Lower leg skin (tissue), 4 donors: Measurements from ENCODE around the gene STOM. TPM values are rescaled to one million over a fixed set of nuclear protein-coding genes. Genes with fewer than 3 reads are reported as not detected.

ENCODE experiments used
- DNase-seq, 2 donors: peaks; one replicate each; pipeline ENCODE4 v3.0.0-alpha.2; 2019; ENCODE audit warnings: low spot score in 2 of 2
- H3K4me3 ChIP-seq: fragments of 200-600 bp; sonication (generic); 2 replicates; pipeline ENCODE4 v1.5.1; 2017; ENCODE audit warnings: mild to moderate bottlenecking, low read depth; ENCODE audit not compliant: poor library complexity, severe bottlenecking
- CTCF ChIP-seq, 3 donors: fragments of 450-650 bp; IDR thresholded peaks; one replicate each; pipeline ENCODE4 v1.5.1; 2016; ENCODE audit warnings: antibody characterized with exemption in 3 of 3, mild to moderate bottlenecking in 3 of 3, moderate library complexity in 2 of 3
- POLR2A ChIP-seq, 2 donors: fragments of 450-650 bp; IDR thresholded peaks; one replicate each; pipeline ENCODE4 v1.6.1; 2016 to 2017; ENCODE audit warnings: antibody characterized with exemption in 2 of 2, mild to moderate bottlenecking in 1 of 2, moderate library complexity in 1 of 2
- WGBS, 2 donors: methylation state at CpG; one replicate each; pipeline ENCODE4 v1.1.5; 2018; 5-methylcytosine and 5-hydroxymethylcytosine counted together
- intact Hi-C: fragments of 100-400 bp; cut with DNase I; formaldehyde crosslinking; loops from one replicate; pipeline ENCODE4 v1.15.0; 2023; ENCODE audit warnings: low total_unique reads
- total RNA-seq, 4 donors: library from RNA; depleted of rRNA; stranded (reverse); fragments of >200 nt; gene quantifications; one replicate each; pipeline ENCODE4 v1.1.0, GENCODE V29; 2016

STOM gene
- total RNA-seq, 4 donors from 2014 or later: 131 to 323 (median 208) TPM

DNA sequence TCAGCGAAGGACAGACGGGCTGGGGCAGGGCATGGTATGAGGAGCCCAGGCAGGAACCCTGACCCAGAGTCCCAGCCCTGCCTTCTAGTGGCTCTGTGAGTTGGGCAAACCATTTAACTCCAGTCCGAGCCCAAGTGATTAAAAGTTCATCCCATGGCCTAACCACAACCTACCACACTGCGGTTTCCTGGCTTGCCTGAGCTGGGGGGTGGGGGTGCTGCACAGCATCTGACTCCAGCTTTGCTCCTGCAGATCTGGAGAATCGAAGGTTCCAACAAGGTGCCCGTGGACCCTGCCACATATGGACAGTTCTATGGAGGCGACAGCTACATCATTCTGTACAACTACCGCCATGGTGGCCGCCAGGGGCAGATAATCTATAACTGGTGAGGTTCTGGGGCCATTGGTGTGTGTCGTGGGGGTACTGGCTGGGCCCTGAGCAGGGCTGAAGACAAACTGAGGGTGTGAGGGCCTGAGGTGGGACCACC is 49.0 kb downstream of the STOM start:
- intact Hi-C loops: loop anchor here (5.0 kb wide), 1 partner anchor 76 kb away; no protein-coding TSS in a partner anchor
- 90 to 91% methylated on average over 5 to 9 of the region's 10 CpGs for whole genome bisulfite sequencing, 2 donors
- peak in 1 of 2 donors; percentile 85 for DNase-seq
- TF ChIP-seq CTCF (IDR thresholded peaks at IDR 0.05) (no peak), POLR2A (IDR thresholded peaks at IDR 0.05) (no peak)
- H3K4me3 ChIP-seq: no peak overlapping the region

DNA sequence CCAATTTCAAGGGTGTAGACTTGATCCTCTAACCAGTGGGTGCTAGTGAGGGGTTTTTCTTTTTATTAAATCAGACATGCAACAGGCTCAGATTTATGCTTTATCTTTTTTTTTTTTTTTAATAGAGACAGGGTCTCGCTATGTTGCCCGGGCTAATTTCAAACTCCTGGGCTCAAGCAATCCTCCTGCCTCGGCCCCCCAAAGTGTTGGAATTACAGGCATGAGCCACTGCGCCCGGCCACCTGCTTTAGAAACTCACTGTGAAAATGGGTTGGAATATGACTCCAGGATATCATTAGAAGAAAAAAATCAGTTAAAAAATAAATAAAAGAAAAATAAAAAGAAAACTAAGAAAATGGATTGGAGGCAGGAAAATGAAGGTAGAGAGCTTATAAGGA is 50.7 kb downstream of the STOM start:
- TF ChIP-seq POLR2A (IDR thresholded peaks at IDR 0.05) (no peak), CTCF (IDR thresholded peaks at IDR 0.05) (no peak)
- no peak overlapping the region for H3K4me3 ChIP-seq
- 84 to 90% methylated on average over 5 of the region's 5 CpGs for WGBS, 2 donors
- intact Hi-C loops: loop anchor here (10.0 kb wide), 1 partner anchor 105 kb away; no protein-coding TSS in a partner anchor
- peak in 1 of 2 donors; percentile 80 for DNase-seq

GRCh38 chr9:121318631-121319382 is 51.2 kb downstream of the STOM start:
- 74 to 83% methylated on average over 19 of the region's 19 CpGs for WGBS, 2 donors
- DNase-seq: peak in 1 of 2 donors; percentile 85
- H3K4me3 ChIP-seq: no peak overlapping the region
- TF ChIP-seq POLR2A (IDR thresholded peaks at IDR 0.05) (no peak), CTCF (IDR thresholded peaks at IDR 0.05) (no peak)
- intact Hi-C loops: loop anchor here (10.0 kb wide), 1 partner anchor 104 kb away; no protein-coding TSS in a partner anchor

GRCh38 chr9:121317737-121318630 is 52.1 kb downstream of the STOM start:
- 45 to 64% methylated on average over 6 of the region's 6 CpGs for WGBS, 2 donors
- DNase-seq: peak in 1 of 2 donors; percentile 84

More at GRCh38 chr9:121317737-121318630, 52.1 kb downstream of the STOM start:
- TF ChIP-seq POLR2A (IDR thresholded peaks at IDR 0.05) (no peak), CTCF (IDR thresholded peaks at IDR 0.05) (no peak)
- intact Hi-C loops: loop anchor here (10.0 kb wide), 1 partner anchor 103 kb away; no protein-coding TSS in a partner anchor
- H3K4me3 ChIP-seq: no peak overlapping the region
